22Rv1 (cell line): Measurements from ENCODE around the gene FAM174B.

Experiments
- H3K27ac ChIP-seq: fragments of 450-650 bp; 2 replicates; pipeline ENCODE4 v1.5.1; 2017
- CTCF ChIP-seq: fragments of 450-650 bp; IDR thresholded peaks from 2 replicates; pipeline ENCODE4 v1.5.1; 2017; ENCODE audit warnings: mild to moderate bottlenecking
- ZFX ChIP-seq: fragments of 450-650 bp; IDR thresholded peaks from 2 replicates; pipeline ENCODE4 v1.6.1; 2017; ENCODE audit warnings: antibody characterized with exemption, borderline replicate concordance

The FAM174B gene

GRCh38 chr15:92682741-92683510 is 27.4 kb upstream of the FAM174B start:
- no peak overlapping the region for H3K27ac ChIP-seq
- TF ChIP-seq ZFX = no peak
- TF ChIP-seq CTCF = no peak

GRCh38 chr15:92681141-92681631 is 25.6 kb upstream of the FAM174B start:
- TF ChIP-seq CTCF = no peak
- no peak for TF ChIP-seq ZFX

GRCh38 chr15:92677999-92678398 is 22.4 kb upstream of the FAM174B start:
- TF ChIP-seq CTCF = no peak
- no peak for TF ChIP-seq ZFX
- H3K27ac ChIP-seq = no peak overlapping the region

More at GRCh38 chr15:92681141-92681631, 25.6 kb upstream of the FAM174B start:
- H3K27ac ChIP-seq = no peak overlapping the region

GRCh38 chr15:92676561-92676960 is 21.0 kb upstream of the FAM174B start:
- no peak overlapping the region for H3K27ac ChIP-seq
- TF ChIP-seq CTCF (no peak), ZFX (no peak)

GRCh38 chr15:92675485-92675884 is 19.9 kb upstream of the FAM174B start:
- H3K27ac ChIP-seq = no peak overlapping the region
- no peak for TF ChIP-seq CTCF
- no peak for TF ChIP-seq ZFX

GRCh38 chr15:92674347-92674746 is 18.8 kb upstream of the FAM174B start:
- no peak for TF ChIP-seq CTCF
- TF ChIP-seq ZFX = no peak
- no peak overlapping the region for H3K27ac ChIP-seq

GRCh38 chr15:92672102-92672501 is 16.5 kb upstream of the FAM174B start:
- TF ChIP-seq ZFX (no peak), CTCF (no peak)
- no peak overlapping the region for H3K27ac ChIP-seq
